ENCODE results near the gene SNX13.

SNX13 gene, protein sequence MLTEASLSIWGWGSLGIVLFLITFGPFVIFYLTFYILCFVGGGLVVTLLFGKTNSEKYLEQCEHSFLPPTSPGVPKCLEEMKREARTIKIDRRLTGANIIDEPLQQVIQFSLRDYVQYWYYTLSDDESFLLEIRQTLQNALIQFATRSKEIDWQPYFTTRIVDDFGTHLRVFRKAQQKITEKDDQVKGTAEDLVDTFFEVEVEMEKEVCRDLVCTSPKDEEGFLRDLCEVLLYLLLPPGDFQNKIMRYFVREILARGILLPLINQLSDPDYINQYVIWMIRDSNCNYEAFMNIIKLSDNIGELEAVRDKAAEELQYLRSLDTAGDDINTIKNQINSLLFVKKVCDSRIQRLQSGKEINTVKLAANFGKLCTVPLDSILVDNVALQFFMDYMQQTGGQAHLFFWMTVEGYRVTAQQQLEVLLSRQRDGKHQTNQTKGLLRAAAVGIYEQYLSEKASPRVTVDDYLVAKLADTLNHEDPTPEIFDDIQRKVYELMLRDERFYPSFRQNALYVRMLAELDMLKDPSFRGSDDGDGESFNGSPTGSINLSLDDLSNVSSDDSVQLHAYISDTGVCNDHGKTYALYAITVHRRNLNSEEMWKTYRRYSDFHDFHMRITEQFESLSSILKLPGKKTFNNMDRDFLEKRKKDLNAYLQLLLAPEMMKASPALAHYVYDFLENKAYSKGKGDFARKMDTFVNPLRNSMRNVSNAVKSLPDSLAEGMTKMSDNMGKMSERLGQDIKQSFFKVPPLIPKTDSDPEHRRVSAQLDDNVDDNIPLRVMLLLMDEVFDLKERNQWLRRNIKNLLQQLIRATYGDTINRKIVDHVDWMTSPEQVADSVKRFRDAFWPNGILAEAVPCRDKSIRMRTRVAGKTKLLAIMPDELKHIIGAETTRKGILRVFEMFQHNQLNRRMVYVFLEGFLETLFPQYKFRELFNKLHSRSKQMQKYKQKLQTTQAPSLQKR

GRCh38 chr7:17940302-17940883, at the start of gene SNX13:
Gene SNX13, minus strand, starts transcription at chr7:17940494. Its CDS starts 199 bp downstream, at chr7:17940295.
- DNase-seq: peak; percentile 87

- no peak for DNase-seq
Measured at GRCh38 chr7:17989546-17989945, 49.3 kb upstream of the SNX13 start.

DNA sequence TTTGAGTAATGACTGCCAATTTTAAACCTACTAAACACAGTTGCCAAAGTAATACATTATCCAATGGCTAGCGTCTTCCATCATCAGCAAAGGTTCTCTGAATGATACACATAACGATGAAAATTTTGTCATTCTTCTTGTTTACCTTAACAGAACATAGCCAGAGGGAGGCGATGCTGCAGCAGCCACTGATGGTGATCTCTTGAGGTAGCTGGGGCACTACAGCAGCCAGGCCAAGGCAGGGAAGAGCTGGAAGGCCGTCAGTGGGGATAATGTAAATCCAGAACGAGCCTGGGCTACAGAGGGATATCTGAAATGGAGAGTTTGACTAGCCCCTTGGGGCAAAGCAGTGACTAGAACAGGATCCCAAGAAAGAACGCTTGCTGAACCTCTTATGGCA, 48.6 kb upstream of the SNX13 start:
- DNase-seq: no peak

DNA sequence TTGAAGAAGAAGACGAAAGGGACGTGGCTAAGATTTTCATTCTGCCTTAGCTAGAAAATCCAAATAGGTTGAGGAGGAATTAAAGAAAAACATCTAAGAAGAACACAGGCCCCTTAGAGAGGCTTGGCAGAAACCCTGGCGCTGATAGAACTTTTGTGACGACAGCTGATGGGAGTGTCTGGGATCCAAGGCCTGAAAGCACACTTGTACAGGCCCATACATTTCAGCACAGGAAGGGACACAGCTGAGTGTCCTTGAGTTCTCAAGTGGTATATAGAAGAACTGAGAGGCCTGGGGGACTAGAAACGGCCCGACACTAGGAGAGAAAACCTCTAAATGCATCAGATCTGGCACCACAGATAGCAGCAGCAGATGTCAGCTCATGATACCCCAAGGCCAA, 47.8 kb upstream of the SNX13 start:
- DNase-seq: no peak

DNA sequence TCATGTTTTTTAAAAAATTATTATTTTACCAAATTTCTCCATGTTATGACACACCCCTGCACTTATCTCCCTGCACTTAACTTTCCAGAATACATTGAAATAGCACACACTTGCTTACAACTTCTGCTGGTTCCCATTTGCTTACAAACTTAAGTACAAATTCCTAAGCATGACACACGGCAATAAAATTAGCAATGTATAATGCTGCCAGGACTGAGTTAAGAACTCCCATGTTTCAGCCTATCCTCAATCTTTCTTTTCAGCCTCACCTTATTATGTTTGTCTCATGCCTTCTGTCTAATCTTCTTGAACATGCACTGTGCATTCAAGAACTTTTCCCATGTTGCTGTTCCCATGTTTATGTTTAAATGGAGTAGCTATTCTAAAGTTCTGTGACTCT, 46.6 kb upstream of the SNX13 start:
- no peak for DNase-seq

- DNase-seq: no peak
Measured at GRCh38 chr7:17985473-17986239, 45.4 kb upstream of the SNX13 start.

DNA sequence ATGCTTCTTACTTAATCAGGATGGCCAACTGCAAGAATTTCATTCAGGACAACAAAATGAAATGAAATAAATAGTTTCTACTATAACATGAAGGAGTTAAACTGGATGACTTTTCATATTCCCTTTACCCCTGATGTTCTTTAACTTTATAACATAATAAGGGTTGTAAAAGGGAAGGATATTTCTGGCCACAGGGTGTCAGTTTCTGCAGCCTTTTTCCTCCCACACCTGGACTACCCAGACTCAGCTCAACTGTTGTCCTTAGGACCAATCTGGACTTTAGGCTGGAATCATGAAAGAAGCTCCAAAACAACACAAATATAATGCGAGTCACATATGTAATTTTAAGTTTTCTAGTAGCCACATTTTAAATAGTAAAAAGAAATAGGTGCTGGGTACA, 44.0 kb upstream of the SNX13 start:
- no peak for DNase-seq

DNA sequence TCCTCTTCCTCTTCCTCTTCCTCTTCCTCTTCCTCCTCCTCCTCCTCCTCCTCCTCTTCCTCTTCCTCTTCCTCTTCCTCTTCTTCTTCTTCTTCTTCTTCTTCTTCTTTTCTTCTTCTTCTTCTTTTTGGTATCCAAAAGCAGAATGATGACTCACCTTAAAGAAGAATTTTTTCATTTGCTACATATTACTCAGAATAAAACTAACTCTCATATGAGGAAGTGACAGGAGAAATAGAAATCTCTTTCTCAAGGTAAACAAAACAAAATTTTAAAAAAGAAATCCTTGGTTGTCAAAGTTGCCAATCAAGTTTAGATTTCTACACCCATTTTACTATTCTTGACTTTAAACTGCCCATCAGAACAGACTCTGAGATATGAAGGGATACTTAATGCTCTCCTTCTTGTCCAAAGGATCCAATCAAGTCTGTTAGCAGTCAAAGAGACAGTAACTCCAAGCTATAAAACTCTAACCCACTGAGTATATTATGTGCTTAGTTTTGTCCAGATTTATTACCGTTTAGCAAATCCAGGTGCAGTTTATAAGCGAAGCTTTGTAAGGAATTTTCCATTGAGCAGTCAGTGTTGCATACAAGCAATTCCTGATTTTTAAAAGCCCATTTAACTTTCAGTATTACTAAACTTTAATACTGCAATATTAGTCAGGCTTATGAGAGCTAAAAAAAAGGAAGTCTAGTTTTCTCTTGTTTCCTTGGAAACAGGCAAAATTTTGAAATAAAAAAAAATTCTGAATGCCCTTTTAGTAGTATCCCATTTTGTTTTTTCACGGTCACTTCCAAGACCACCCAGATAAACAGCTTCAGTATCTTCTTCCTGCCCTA, 43.1 kb upstream of the SNX13 start:
- DNase-seq: no peak

DNA sequence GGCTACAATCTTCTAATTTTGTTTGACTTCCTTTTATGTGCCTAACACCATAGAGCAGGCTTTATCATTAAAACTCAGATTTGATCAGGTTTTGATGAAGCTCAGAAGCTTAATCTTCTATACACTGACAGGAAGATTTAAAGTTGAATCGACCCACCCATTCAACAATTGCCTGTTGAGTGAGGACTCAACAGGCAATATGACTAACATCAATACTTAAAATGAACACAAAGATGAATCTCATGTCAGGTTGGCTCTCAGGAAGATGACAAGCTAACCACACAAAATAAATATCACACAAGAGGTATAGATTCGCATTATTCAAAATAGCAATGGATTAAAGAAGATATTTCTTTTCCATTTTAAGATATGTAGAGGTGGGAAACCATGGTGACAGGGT, 36.7 kb upstream of the SNX13 start:
- DNase-seq: no peak

GRCh38 chr7:17971411-17971810, 31.1 kb upstream of the SNX13 start:
- DNase-seq: no peak

- DNase-seq: no peak
Measured at GRCh38 chr7:17968791-17969715, 28.8 kb upstream of the SNX13 start.

DNA sequence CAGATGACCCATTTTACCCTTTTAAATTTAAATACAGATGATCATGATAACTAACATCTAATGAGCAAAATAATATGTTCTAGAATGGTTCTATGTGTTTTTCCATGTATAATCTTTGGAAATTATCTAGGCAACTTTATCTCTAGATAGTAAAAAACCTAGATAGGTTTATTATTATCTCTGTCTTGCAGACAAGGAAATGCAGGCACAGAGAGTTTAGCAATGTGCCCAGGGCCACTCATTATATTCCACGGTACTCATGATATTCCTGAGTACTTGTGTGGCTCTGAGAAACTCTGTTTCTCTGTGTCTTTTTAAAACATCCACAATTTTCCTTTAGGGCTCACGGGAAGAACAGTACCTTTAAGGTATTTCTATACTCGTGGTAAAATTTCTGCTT, 26.4 kb upstream of the SNX13 start:
- no peak for DNase-seq

DNA sequence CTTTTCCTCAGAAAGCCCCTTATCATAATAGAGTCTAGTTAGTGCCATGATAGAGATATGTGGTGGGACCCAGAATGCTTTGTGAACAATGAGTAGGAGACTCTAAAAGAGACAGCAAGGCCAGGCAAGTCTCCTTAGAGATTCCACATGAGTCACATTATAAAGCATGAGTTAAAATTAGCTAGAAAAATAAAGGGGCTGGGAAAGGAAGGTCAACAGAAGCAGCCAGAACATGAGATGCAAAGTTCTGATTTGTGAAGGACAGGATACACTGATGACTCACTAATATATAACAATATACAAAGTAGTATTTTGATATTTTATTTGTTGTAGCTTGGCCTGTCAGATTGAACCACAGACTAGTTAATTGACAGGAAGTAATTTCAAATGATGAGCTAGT, 25.3 kb upstream of the SNX13 start:
- no peak for DNase-seq

- DNase-seq: no peak
Measured at GRCh38 chr7:17963281-17963680, 23.0 kb upstream of the SNX13 start.

DNA sequence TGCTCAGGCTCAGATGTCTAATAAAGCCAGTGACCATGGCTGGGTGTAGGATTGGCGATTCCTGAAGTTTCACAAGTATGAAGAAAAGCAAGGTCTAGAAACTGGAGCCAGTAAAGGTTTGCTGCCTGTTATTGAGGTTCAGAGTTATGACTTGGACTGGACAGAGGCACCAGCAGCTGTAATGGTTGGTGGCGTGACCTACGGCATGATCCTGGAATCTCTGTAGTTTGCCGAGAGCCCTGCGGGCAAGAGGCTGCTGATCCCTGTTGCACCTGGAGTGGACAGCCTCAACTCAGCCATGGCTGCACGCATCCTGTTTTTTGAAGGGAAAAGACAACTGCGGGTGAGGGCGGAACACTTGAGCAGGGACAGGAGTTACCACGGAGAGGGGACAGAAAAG, 22.4 kb upstream of the SNX13 start:
- no peak for DNase-seq

- no peak for DNase-seq
Measured at GRCh38 chr7:17957871-17958270, 17.6 kb upstream of the SNX13 start.

GRCh38 chr7:17952387-17952786, 12.1 kb upstream of the SNX13 start:
- no peak for DNase-seq

DNA sequence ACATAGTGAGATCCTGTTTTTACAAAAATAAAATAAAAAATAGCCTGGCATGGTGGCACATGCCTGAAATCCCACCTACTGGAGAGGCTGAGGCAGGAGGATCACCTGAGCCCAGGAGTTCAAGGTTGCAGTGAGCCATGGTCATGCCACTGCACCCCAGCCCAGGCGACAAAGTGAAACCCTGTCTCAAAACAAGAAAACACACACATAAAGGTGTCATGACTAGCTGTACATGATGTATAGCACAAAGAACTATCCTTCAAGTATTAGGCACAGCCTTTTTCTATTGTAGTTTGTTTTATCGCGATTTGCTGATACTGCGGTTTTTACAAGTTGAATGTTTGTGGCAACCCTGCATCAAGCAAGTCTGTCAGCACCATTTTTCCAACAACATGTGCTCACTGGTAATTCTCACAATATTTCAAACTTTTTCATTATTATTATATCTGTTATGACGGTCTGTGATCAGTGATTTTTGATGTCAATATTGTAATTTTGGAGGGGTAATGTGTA, 11.5 kb upstream of the SNX13 start:
- no peak for DNase-seq

DNA sequence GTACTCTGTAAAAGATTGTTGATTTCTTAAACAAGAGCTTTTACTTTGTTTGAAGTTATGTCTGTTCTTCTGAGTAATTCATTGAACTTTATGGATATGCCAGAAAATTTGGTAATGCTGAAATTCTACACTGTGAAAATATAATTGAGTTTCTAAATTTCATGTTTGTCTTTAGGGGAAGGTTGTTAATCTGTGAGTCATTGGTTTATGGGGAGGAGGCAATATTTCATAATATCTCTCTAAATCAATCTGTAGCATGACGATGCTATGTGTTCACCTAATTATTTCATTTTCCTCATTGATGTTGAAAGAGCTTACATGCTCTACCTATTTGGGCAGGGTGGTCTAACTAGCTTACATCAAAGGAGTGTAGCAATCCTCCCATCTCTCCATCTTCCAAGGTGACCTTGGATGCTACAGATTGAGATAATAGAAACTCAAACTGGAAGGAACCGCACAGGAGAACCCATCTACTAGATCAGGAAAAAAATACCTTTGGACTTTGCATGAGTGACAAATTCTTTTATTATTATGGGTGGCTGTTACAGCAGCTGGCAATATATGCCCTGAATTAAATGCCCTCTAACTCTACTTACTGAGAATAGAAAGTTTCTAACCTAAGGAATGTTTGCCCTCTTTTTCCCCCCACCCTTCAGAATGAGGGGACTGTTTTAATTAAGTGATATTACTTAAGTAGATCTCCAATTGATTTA, 8.4 kb upstream of the SNX13 start:
- no peak for DNase-seq

- DNase-seq: no peak
Measured at GRCh38 chr7:17947620-17948019, 7.3 kb upstream of the SNX13 start.

All from stimulated activated CD4-positive, alpha-beta T cell treated with anti-CD3 and anti-CD28 coated beads, Interleukin-12 subunit alpha, Interleukin-12 subunit beta, amount 100 ng/mL, for 4 hours (primary cell).